Measurements from ENCODE around the gene KLHL11.

GRCh38 chr17:41814195-41814594 is 51.0 kb downstream of the KLHL11 start:
- TF ChIP-seq POLR2AphosphoS5 (IDR thresholded peaks at IDR 0.05) (no peak), CTCF (IDR thresholded peaks at IDR 0.05) (no peak)
